Neural crest cell (in vitro differentiated cells): Measurements from ENCODE around the gene KCNQ1OT1. TPM values are rescaled to one million over a fixed set of nuclear protein-coding genes. Genes with fewer than 3 reads are reported as not detected.

Source experiments
- DNase-seq: peaks from one replicate; pipeline ENCODE4 v3.0.0; 2021; ENCODE audit warnings: low read depth, mixed read lengths, low spot score
- H3K27ac Mint-ChIP-seq: one replicate; pipeline ENCODE4 v1.8.0; 2021; ENCODE audit warnings: mild to moderate bottlenecking, mixed read lengths; ENCODE audit not compliant: unreplicated experiment
- H3K27me3 Mint-ChIP-seq: 2 replicates; pipeline ENCODE4 v1.8.0; 2021; ENCODE audit warnings: low read depth, mild to moderate bottlenecking, mixed read lengths
- H3K36me3 Mint-ChIP-seq: 2 replicates; pipeline ENCODE4 v1.8.0; 2021; ENCODE audit warnings: low read depth, mild to moderate bottlenecking, mixed read lengths
- H3K4me1 Mint-ChIP-seq: 2 replicates; pipeline ENCODE4 v1.8.0; 2021; ENCODE audit warnings: mixed read lengths
- H3K4me3 Mint-ChIP-seq: one replicate; pipeline ENCODE4 v1.8.0; 2021; ENCODE audit warnings: mild to moderate bottlenecking, mixed read lengths
- H3K9me3 Mint-ChIP-seq: 2 replicates; pipeline ENCODE4 v1.8.0; 2021; ENCODE audit warnings: mixed read lengths
- total RNA-seq: library from RNA; stranded (reverse); gene quantifications from 2 replicates; pipeline ENCODE4 v1.2.1, GENCODE V29; 2021
- TF ChIP-seq, protein P1 (sequence below): fragments of 200-600 bp; sonication (generic); conservative IDR thresholded peaks from 2 replicates; pipeline ENCODE4 v1.5.0; 2021; ENCODE audit warnings: antibody characterized with exemption, mild to moderate bottlenecking

KCNQ1OT1 gene
- total RNA-seq, 1 donor from 2014 or later: 2.3 TPM

GRCh38 chr11:2651826-2652271 lies 47.9 kb downstream of the KCNQ1OT1 start:
- no peak overlapping the region for H3K4me3 Mint-ChIP-seq

GRCh38 chr11:2651054-2651617 lies 48.7 kb downstream of the KCNQ1OT1 start:
- Mint-ChIP-seq H3K4me3 (no peak overlapping the region), H3K27me3 (peaks cover 3% of the 10 kb centered on the region), H3K4me1 (peaks cover 5% of the 10 kb centered on the region), H3K27ac (no peak overlapping the region), H3K9me3 (peaks cover 30% of the 10 kb centered on the region), H3K36me3 (peaks cover 54% of the 10 kb centered on the region)
- TF ChIP-seq, protein P1, sequence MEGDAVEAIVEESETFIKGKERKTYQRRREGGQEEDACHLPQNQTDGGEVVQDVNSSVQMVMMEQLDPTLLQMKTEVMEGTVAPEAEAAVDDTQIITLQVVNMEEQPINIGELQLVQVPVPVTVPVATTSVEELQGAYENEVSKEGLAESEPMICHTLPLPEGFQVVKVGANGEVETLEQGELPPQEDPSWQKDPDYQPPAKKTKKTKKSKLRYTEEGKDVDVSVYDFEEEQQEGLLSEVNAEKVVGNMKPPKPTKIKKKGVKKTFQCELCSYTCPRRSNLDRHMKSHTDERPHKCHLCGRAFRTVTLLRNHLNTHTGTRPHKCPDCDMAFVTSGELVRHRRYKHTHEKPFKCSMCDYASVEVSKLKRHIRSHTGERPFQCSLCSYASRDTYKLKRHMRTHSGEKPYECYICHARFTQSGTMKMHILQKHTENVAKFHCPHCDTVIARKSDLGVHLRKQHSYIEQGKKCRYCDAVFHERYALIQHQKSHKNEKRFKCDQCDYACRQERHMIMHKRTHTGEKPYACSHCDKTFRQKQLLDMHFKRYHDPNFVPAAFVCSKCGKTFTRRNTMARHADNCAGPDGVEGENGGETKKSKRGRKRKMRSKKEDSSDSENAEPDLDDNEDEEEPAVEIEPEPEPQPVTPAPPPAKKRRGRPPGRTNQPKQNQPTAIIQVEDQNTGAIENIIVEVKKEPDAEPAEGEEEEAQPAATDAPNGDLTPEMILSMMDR: no peak
- no peak for DNase-seq

More at GRCh38 chr11:2651826-2652271, 47.9 kb downstream of the KCNQ1OT1 start:
- Mint-ChIP-seq H3K36me3 (peaks cover 51% of the 10 kb centered on the region), H3K27ac (no peak overlapping the region), H3K9me3 (peaks cover 30% of the 10 kb centered on the region), H3K27me3 (peaks cover 3% of the 10 kb centered on the region), H3K4me1 (peaks cover 5% of the 10 kb centered on the region)
- TF ChIP-seq, protein P1: no peak
- DNase-seq: no peak

- TF ChIP-seq, protein P1: no peak
- Mint-ChIP-seq H3K36me3 (peaks cover 56% of the 10 kb centered on the region), H3K4me3 (no peak overlapping the region), H3K27ac (no peak overlapping the region), H3K27me3 (peaks cover 3% of the 10 kb centered on the region), H3K4me1 (peaks cover 5% of the 10 kb centered on the region), H3K9me3 (peaks cover 30% of the 10 kb centered on the region)
- DNase-seq: no peak
These were observed 49.4 kb downstream of the KCNQ1OT1 start for GRCh38 chr11:2650343-2650867.

GRCh38 chr11:2649848-2650247 lies 49.9 kb downstream of the KCNQ1OT1 start:
- Mint-ChIP-seq H3K4me3 (no peak overlapping the region), H3K27me3 (peaks cover 3% of the 10 kb centered on the region), H3K36me3 (peaks cover 56% of the 10 kb centered on the region), H3K9me3 (peaks cover 30% of the 10 kb centered on the region), H3K4me1 (peaks cover 5% of the 10 kb centered on the region), H3K27ac (no peak overlapping the region)
- TF ChIP-seq, protein P1: no peak
- no peak for DNase-seq

- peaks cover 56% of the 10 kb centered on the region for H3K36me3 Mint-ChIP-seq
- no peak overlapping the region for H3K4me3 Mint-ChIP-seq
- no peak overlapping the region for H3K27ac Mint-ChIP-seq
- peaks cover 30% of the 10 kb centered on the region for H3K9me3 Mint-ChIP-seq
- DNase-seq: no peak
- peaks cover 3% of the 10 kb centered on the region for H3K27me3 Mint-ChIP-seq
- TF ChIP-seq, protein P1: no peak
- peaks cover 5% of the 10 kb centered on the region for H3K4me1 Mint-ChIP-seq
These were observed 50.4 kb downstream of the KCNQ1OT1 start for GRCh38 chr11:2649400-2649799.
